Omental fat pad (tissue), 4 donors: ENCODE data around the gene COL11A2. TPM values are rescaled to one million over a fixed set of nuclear protein-coding genes. Genes with fewer than 3 reads are reported as not detected.
A peak's percentile ranks its signal among the peaks of the same experiment; 100 is the strongest.

Experiments used
- ATAC-seq: fragments of 150-250 bp; one replicate; pipeline ENCODE4 v1.9.1; 2016; ENCODE audit warnings: mild to moderate bottlenecking, moderate library complexity; ENCODE audit not compliant: low FRiP score
- DNase-seq: peaks from one replicate; pipeline ENCODE4 v3.0.0-alpha.2; 2019; ENCODE audit warnings: low spot score
- CTCF ChIP-seq, 3 donors: fragments of 450-650 bp; IDR thresholded peaks; one replicate each; pipeline ENCODE4 v1.5.1; 2016 to 2017; ENCODE audit warnings: antibody characterized with exemption in 3 of 3, mild to moderate bottlenecking in 3 of 3, moderate library complexity in 2 of 3
- total RNA-seq, 4 donors: library from RNA; depleted of rRNA; stranded (reverse); fragments of >200 nt; gene quantifications; one replicate each; pipeline ENCODE4 v1.1.0, GENCODE V29; 2016

Gene COL11A2
- total RNA-seq, 4 donors from 2014 or later = 0.13 to 1.3 (median 0.53) TPM

- no peak for TF ChIP-seq CTCF (IDR thresholded peaks at IDR 0.05)
- DNase-seq = no peak
- no peak for ATAC-seq
These were observed 68.3 kb downstream of the COL11A2 start for GRCh38 chr6:33123732-33124524.

GRCh38 chr6:33123181-33123580 lies 69.1 kb downstream of the COL11A2 start:
- no peak for DNase-seq
- no peak for ATAC-seq
- TF ChIP-seq CTCF (IDR thresholded peaks at IDR 0.05) = no peak

GRCh38 chr6:33120001-33120400 lies 72.3 kb downstream of the COL11A2 start:
- ATAC-seq (no peak), DNase-seq (no peak)
- TF ChIP-seq CTCF (IDR thresholded peaks at IDR 0.05) = no peak

- DNase-seq (no peak), ATAC-seq (no peak)
These were observed 73.6 kb downstream of the COL11A2 start for GRCh38 chr6:33118525-33119123.

GRCh38 chr6:33117811-33118277 lies 74.4 kb downstream of the COL11A2 start:
- ATAC-seq (no peak), DNase-seq (no peak)
- no peak for TF ChIP-seq CTCF (IDR thresholded peaks at IDR 0.05)

More at GRCh38 chr6:33118525-33119123, 73.6 kb downstream of the COL11A2 start:
- peak in 1 of 3 donors; percentile 53 for TF ChIP-seq CTCF (IDR thresholded peaks at IDR 0.05)

GRCh38 chr6:33116841-33117711 lies 75.2 kb downstream of the COL11A2 start:
- no peak for TF ChIP-seq CTCF (IDR thresholded peaks at IDR 0.05)
- DNase-seq = no peak
- ATAC-seq = no peak
